HG02623 (cell line): ENCODE data around the gene STING1.
"Not testable (repeated sequence)": the region's sequence is repeated elsewhere in the genome, so short reads cannot be mapped to it uniquely, and the experiment has no call there.

Source experiments
- ATAC-seq: cut with Tn5 transposase; IDR thresholded peaks from one replicate; pipeline ENCODE4 v1.9.1; 2021; ENCODE audit warnings: moderate library complexity; ENCODE audit not compliant: unreplicated experiment

The STING1 gene

GRCh38 chr5:139503036-139503817 lies 20.7 kb upstream of the STING1 start:
- not testable (repeated sequence) for ATAC-seq

GRCh38 chr5:139501381-139501780 lies 18.8 kb upstream of the STING1 start:
- no peak for ATAC-seq

- ATAC-seq: no peak
These were observed 13.3 kb upstream of the STING1 start for GRCh38 chr5:139495638-139496435.

GRCh38 chr5:139494832-139495231 lies 12.3 kb upstream of the STING1 start:
- no peak for ATAC-seq

- ATAC-seq: no peak
These were observed 11.7 kb upstream of the STING1 start for GRCh38 chr5:139494256-139494655.

- no peak for ATAC-seq
These were observed 10.2 kb upstream of the STING1 start for GRCh38 chr5:139492700-139493192.

GRCh38 chr5:139488260-139488659 lies 5.7 kb upstream of the STING1 start:
- ATAC-seq: no peak

- no peak for ATAC-seq
These were observed 3.6 kb upstream of the STING1 start for GRCh38 chr5:139486201-139486600.

GRCh38 chr5:139482890-139483208 lies 291 bp upstream of the STING1 start:
- not testable (repeated sequence) for ATAC-seq

- no peak for ATAC-seq
These were observed 943 bp downstream of the STING1 start for GRCh38 chr5:139481580-139482049.

- ATAC-seq: no peak
These were observed 1.4 kb downstream of the STING1 start for GRCh38 chr5:139481122-139481533.

GRCh38 chr5:139479729-139480128 lies 2.8 kb downstream of the STING1 start:
- not testable (repeated sequence) for ATAC-seq

GRCh38 chr5:139478657-139479423 lies 3.7 kb downstream of the STING1 start:
- ATAC-seq: not testable (repeated sequence)

- ATAC-seq: no peak
These were observed 6.5 kb downstream of the STING1 start for GRCh38 chr5:139475865-139476617.

GRCh38 chr5:139474890-139475791 lies 7.4 kb downstream of the STING1 start:
- ATAC-seq: no peak

- no peak for ATAC-seq
These were observed 9.0 kb downstream of the STING1 start for GRCh38 chr5:139473565-139473964.

- no peak for ATAC-seq
These were observed 9.5 kb downstream of the STING1 start for GRCh38 chr5:139473105-139473504.

GRCh38 chr5:139472386-139473030 lies 10.1 kb downstream of the STING1 start:
- no peak for ATAC-seq

GRCh38 chr5:139470821-139471300 lies 11.7 kb downstream of the STING1 start, which contains the start of gene SMIM33:
SMIM33 (plus strand) TSS chr5:139471004; CDS start chr5:139471122, 118 bp downstream.
- no peak for ATAC-seq
